H1 (cell line): ENCODE data around the gene HOXD11. TPM values are rescaled to one million over a fixed set of nuclear protein-coding genes. Genes with fewer than 3 reads are reported as not detected.

Experiments
- ATF3 ChIP-seq: IDR thresholded peaks from 2 replicates; pipeline ENCODE4 v1.6.1; 2011; ENCODE audit warnings: low read depth, mild to moderate bottlenecking, low read length; ENCODE audit not compliant: insufficient read depth
- BACH1 ChIP-seq: IDR thresholded peaks from 2 replicates; pipeline ENCODE4 v1.6.1; 2012; ENCODE audit warnings: low read length, improper control_type of control experiment
- CEBPB ChIP-seq: IDR thresholded peaks from 2 replicates; pipeline ENCODE4 v1.6.1; 2012; ENCODE audit warnings: low read depth, low read length
- CHD7 ChIP-seq: fragments of 300-600 bp; sonication (generic); IDR thresholded peaks from 2 replicates; pipeline ENCODE4 v1.7.1; 2012; ENCODE audit warnings: low read length, moderate library complexity, mild to moderate bottlenecking, inconsistent platforms; ENCODE audit not compliant: insufficient replicate concordance
- E2F6 ChIP-seq: IDR thresholded peaks from 2 replicates; pipeline ENCODE4 v1.6.1; 2012; ENCODE audit warnings: inconsistent platforms
- EP300 ChIP-seq, 2 experiments: IDR thresholded peaks; 1 replicate in 1 of 2; 2 replicates in 1 of 2; pipeline ENCODE4 v1.6.1; 2011 to 2012; ENCODE audit warnings: low read depth in 2 of 2, low read length in 2 of 2, mild to moderate bottlenecking in 2 of 2, borderline replicate concordance in 1 of 2, inconsistent platforms in 1 of 2, moderate library complexity in 1 of 2
- GABPA ChIP-seq: IDR thresholded peaks from 2 replicates; pipeline ENCODE4 v1.6.1; 2011; ENCODE audit warnings: mild to moderate bottlenecking, low read length, moderate library complexity, borderline replicate concordance; ENCODE audit not compliant: insufficient read depth
- SIRT6 ChIP-seq: IDR thresholded peaks from one replicate; pipeline ENCODE4 v1.7.1; 2012; ENCODE audit warnings: low read length, inconsistent platforms
- SP4 ChIP-seq: IDR thresholded peaks from 2 replicates; pipeline ENCODE4 v1.6.1; 2012; ENCODE audit warnings: low read length, inconsistent platforms
- polyA plus RNA-seq, 7 experiments: library from polyadenylated mRNA; depleted of rRNA in 3 of 7; stranded (reverse) in 5 of 7; unstranded in 2 of 7; fragments of >200 nt in 5 of 7; fragments of 200-250 nt in 2 of 7; gene quantifications; 1 replicate in 5 of 7; 2 replicates in 1 of 7; 4 replicates in 1 of 7; pipeline versions ENCODE4 v1.2.1 to v1.2.3, GENCODE V29; 2011 to 2013; ENCODE audit warnings: missing spikeins in 2 of 7, mixed read lengths in 2 of 7
- total RNA-seq: library from RNA; stranded (reverse); fragmentation: NEBNext Ultra II Directional; extraction: Animal tissue kit (Norgen Biotek cat#: 25700); gene quantifications from 2 replicates; pipeline ENCODE4 v1.2.1, GENCODE V29; 2021

HOXD11 gene
- total and polyA plus RNA-seq, 2 of the 8 experiments (the other 6 are each of a cell fraction or from before 2014, with no cell fraction given) = not detected

GRCh38 chr2:176128982-176129796 is 22.1 kb downstream of the HOXD11 start, which contains the start of gene HOXD8 (continued):
- TF ChIP-seq CHD7 (no peak), CEBPB (no peak), E2F6 (peak; percentile 58), SIRT6 (no peak), ATF3 (no peak), GABPA (no peak; the same call in 1 of the 2 replicates), EP300 (IDR thresholded peaks at IDR 0.05; ENCODE audit: borderline replicate concordance in 1 of 2, low read depth in 2 of 2, low read length in 2 of 2) (no peak), BACH1 (peak; percentile 33; the same call in 1 of the 2 replicates), SP4 (no peak)
